Cardiac muscle cell (in vitro differentiated cells and primary cell): ENCODE results near the gene HSPA14. TPM values are rescaled to one million over a fixed set of nuclear protein-coding genes. Genes with fewer than 3 reads are reported as not detected.
A peak's percentile ranks its signal among the peaks of the same experiment; 100 is the strongest.

Source experiments
- DNase-seq, 2 donors: peaks; one replicate each; pipeline versions ENCODE4 v3.0.0 to v3.0.0-alpha.2; 2010 to 2017; ENCODE audit warnings: low read depth in 1 of 2, low spot score in 1 of 2
- H3K27ac ChIP-seq: fragments of 200-600 bp; sonication (generic); 2 replicates; pipeline ENCODE4 v1.5.1; 2016
- H3K27me3 ChIP-seq: fragments of 200-600 bp; sonication (generic); 2 replicates; pipeline ENCODE4 v1.6.0; 2016; ENCODE audit warnings: control low read depth
- H3K36me3 ChIP-seq: fragments of 200-600 bp; sonication (generic); 2 replicates; pipeline ENCODE4 v1.5.1; 2016; ENCODE audit warnings: control low read depth
- H3K4me1 ChIP-seq: fragments of 200-600 bp; sonication (generic); 2 replicates; pipeline ENCODE4 v1.8.1; 2017; ENCODE audit warnings: low read depth, mild to moderate bottlenecking, mixed run types
- H3K4me3 ChIP-seq: fragments of 200-600 bp; sonication (generic); 2 replicates; pipeline ENCODE4 v1.5.1; 2016; ENCODE audit warnings: mild to moderate bottlenecking
- H3K9me3 ChIP-seq: fragments of 200-600 bp; sonication (generic); 2 replicates; pipeline ENCODE4 v1.5.1; 2017; ENCODE audit warnings: low read depth, mild to moderate bottlenecking, control low read depth
- polyA plus RNA-seq: library from polyadenylated mRNA; unstranded; fragments of >200 nt; fragmentation: Nextera tagmentation; extraction: Ambion mirVana; gene quantifications from 2 replicates; pipeline ENCODE4 v1.2.1, GENCODE V29; 2016
- total RNA-seq: library from RNA; depleted of rRNA; stranded (reverse); fragments of >200 nt; gene quantifications from 2 replicates; pipeline ENCODE4 v1.2.3, GENCODE V29; 2016
- TF ChIP-seq, protein P1 (sequence below): IDR thresholded peaks from 2 replicates; pipeline ENCODE4 v1.5.1; 2012; ENCODE audit warnings: low read depth, mild to moderate bottlenecking, low read length

HSPA14 gene
- total and polyA plus RNA-seq, 2 experiments from 2014 or later, result 14.0 to 19.3 TPM

DNA sequence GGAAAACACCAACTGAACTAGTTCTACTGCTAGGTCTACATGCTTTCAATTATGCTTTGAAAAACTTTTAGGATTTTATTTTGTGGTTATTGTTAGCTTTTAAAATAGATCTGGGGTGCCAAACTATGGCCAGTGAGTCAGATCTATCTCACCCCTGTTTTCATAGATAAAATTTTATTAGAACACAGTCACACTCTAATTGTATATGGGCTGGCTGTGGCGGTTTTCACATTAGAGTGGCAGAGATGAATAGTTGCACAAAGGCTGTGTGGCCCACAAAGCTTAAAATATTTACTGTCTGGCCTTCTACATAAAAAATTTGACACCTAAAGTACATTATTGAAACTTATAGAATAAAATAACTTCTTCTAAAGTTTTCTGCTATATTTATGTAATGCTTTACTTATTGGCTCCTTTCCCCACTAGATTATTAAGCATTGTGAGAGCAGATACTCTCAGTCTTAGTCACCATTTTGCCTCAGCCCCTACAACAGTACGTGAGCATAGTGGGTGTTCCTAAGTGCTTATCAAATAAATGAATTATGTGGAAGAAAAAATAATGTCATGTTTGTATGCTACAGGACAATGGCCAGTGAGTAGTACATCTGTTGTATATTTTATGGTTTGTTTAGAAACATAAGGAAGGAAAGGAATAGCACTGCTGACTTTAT, 35.1 kb downstream of the HSPA14 start:
- Histone ChIP-seq H3K27me3 (no peaks in the 10 kb centered on the region), H3K4me3 (no peak overlapping the region), H3K4me1 (peaks cover 11% of the 10 kb centered on the region), H3K27ac (no peak overlapping the region), H3K36me3 (peaks cover 25% of the 10 kb centered on the region), H3K9me3 (no peaks in the 10 kb centered on the region)
- TF ChIP-seq, protein P1, sequence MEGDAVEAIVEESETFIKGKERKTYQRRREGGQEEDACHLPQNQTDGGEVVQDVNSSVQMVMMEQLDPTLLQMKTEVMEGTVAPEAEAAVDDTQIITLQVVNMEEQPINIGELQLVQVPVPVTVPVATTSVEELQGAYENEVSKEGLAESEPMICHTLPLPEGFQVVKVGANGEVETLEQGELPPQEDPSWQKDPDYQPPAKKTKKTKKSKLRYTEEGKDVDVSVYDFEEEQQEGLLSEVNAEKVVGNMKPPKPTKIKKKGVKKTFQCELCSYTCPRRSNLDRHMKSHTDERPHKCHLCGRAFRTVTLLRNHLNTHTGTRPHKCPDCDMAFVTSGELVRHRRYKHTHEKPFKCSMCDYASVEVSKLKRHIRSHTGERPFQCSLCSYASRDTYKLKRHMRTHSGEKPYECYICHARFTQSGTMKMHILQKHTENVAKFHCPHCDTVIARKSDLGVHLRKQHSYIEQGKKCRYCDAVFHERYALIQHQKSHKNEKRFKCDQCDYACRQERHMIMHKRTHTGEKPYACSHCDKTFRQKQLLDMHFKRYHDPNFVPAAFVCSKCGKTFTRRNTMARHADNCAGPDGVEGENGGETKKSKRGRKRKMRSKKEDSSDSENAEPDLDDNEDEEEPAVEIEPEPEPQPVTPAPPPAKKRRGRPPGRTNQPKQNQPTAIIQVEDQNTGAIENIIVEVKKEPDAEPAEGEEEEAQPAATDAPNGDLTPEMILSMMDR, result no peak
- DNase-seq, result peak in 1 of 2 donors; percentile 74

- Histone ChIP-seq H3K9me3 (no peaks in the 10 kb centered on the region), H3K36me3 (peaks cover 7% of the 10 kb centered on the region), H3K27ac (peak overlapping the region; percentile 85), H3K27me3 (no peaks in the 10 kb centered on the region), H3K4me3 (no peak overlapping the region), H3K4me1 (peaks cover 11% of the 10 kb centered on the region)
- DNase-seq, result no peak
- TF ChIP-seq, protein P1, result no peak
Measured at GRCh38 chr10:14875941-14876340, 37.8 kb downstream of the HSPA14 start.

DNA sequence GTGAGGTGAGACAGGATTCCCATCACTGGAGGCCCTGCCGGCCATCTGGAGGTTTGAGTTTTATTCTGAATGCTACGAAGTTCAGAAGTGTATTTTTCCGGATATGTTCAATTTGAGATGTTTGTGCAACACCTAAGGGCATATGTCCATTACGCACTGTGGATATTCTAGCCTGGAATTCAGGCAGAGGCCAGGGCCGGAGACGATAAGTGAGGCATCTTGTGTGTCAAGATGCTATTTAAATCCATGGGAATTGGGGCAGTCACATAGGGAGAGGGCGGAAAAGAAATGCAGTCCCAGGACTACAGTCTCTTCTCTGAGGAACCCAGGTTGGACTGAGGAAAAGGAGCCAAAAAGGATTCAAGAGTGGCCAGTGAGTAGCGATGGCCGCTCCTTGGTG, 38.7 kb downstream of the HSPA14 start:
- TF ChIP-seq, protein P1, result no peak
- no peak for DNase-seq
- Histone ChIP-seq H3K27ac (peak overlapping the region; percentile 85), H3K9me3 (no peaks in the 10 kb centered on the region), H3K4me1 (peaks cover 11% of the 10 kb centered on the region), H3K4me3 (no peak overlapping the region), H3K27me3 (no peaks in the 10 kb centered on the region), H3K36me3 (no peaks in the 10 kb centered on the region)

GRCh38 chr10:14878266-14879123, 40.4 kb downstream of the HSPA14 start, which contains the start of gene SUV39H2:
Gene SUV39H2, plus strand, starts transcription at chr10:14878866. Its CDS starts 23 bp downstream, at chr10:14878889.
- H3K9me3 ChIP-seq, result no peaks in the 10 kb centered on the region
- H3K36me3 ChIP-seq, result no peaks in the 10 kb centered on the region
- no peaks in the 10 kb centered on the region for H3K27me3 ChIP-seq
- TF ChIP-seq, protein P1, result no peak
- H3K4me1 ChIP-seq, result peaks cover 11% of the 10 kb centered on the region
- peak within 1 kb of the TSS; percentile 84 for H3K4me3 ChIP-seq
- peak within 1 kb of the TSS; percentile 85 for H3K27ac ChIP-seq
- peak; percentile 97 to 98 for DNase-seq

- peak in 1 of 2 donors; percentile 26 for DNase-seq
- Histone ChIP-seq H3K27ac (peak overlapping the region; percentile 85), H3K9me3 (no peaks in the 10 kb centered on the region), H3K4me3 (peak overlapping the region; percentile 84), H3K4me1 (peaks cover 11% of the 10 kb centered on the region), H3K36me3 (no peaks in the 10 kb centered on the region), H3K27me3 (no peaks in the 10 kb centered on the region)
- TF ChIP-seq, protein P1, result no peak
Measured at GRCh38 chr10:14879124-14879927, 41.2 kb downstream of the HSPA14 start.
